Activated CD4-positive, alpha-beta T cell treated with anti-CD3 and anti-CD28 coated beads, Interleukin-2, Interleukin-4, amounts not matched to agents 100 ng/mL and 50 ng/mL, durations not matched to agents 16 hours and 8 hours (primary cell): Measurements from ENCODE around the gene XPO6.
"Not testable (repeated sequence)": the region's sequence is repeated elsewhere in the genome, so short reads cannot be mapped to it uniquely, and the experiment has no call there.

Source experiments
- DNase-seq: peaks from one replicate; pipeline ENCODE4 v3.0.0-alpha.2; 2020; ENCODE audit warnings: low spot score

Gene XPO6

GRCh38 chr16:28211758-28212531, at the start of gene XPO6:
Gene XPO6, minus strand, starts transcription at chr16:28211965. Its CDS starts 597 bp downstream, at chr16:28211368.
- peak; percentile 98 for DNase-seq

- no peak for DNase-seq
Observed at GRCh38 chr16:28260193-28260592, 48.4 kb upstream of the XPO6 start.

- DNase-seq = no peak
Observed at GRCh38 chr16:28259781-28260150, 48.0 kb upstream of the XPO6 start.

- no peak for DNase-seq
Observed at GRCh38 chr16:28259091-28259780, 47.5 kb upstream of the XPO6 start.

- DNase-seq = no peak
Observed at GRCh38 chr16:28258567-28258966, 46.8 kb upstream of the XPO6 start.

- DNase-seq = no peak
Observed at GRCh38 chr16:28257256-28257655, 45.5 kb upstream of the XPO6 start.

GRCh38 chr16:28255838-28256237, 44.1 kb upstream of the XPO6 start:
- no peak for DNase-seq

GRCh38 chr16:28254158-28254557, 42.4 kb upstream of the XPO6 start:
- no peak for DNase-seq

GRCh38 chr16:28250999-28251398, 39.2 kb upstream of the XPO6 start:
- DNase-seq = no peak

- DNase-seq = not testable (repeated sequence)
Observed at GRCh38 chr16:28249483-28249882, 37.7 kb upstream of the XPO6 start.

GRCh38 chr16:28241924-28242323, 30.2 kb upstream of the XPO6 start:
- DNase-seq = no peak

- DNase-seq = no peak
Observed at GRCh38 chr16:28237754-28238357, 26.1 kb upstream of the XPO6 start.

- no peak for DNase-seq
Observed at GRCh38 chr16:28231763-28232162, 20.0 kb upstream of the XPO6 start.

- not testable (repeated sequence) for DNase-seq
Observed at GRCh38 chr16:28223909-28224308, 12.1 kb upstream of the XPO6 start.

- not testable (repeated sequence) for DNase-seq
Observed at GRCh38 chr16:28219777-28220176, 8.0 kb upstream of the XPO6 start.

- DNase-seq = no peak
Observed at GRCh38 chr16:28219282-28219681, 7.5 kb upstream of the XPO6 start.

- DNase-seq = peak; percentile 64
Observed at GRCh38 chr16:28218109-28218508, 6.3 kb upstream of the XPO6 start.

GRCh38 chr16:28217326-28217725, 5.6 kb upstream of the XPO6 start:
- DNase-seq = no peak

GRCh38 chr16:28213396-28213795, 1.6 kb upstream of the XPO6 start:
- DNase-seq = no peak

- no peak for DNase-seq
Observed at GRCh38 chr16:28212532-28212873, 738 bp upstream of the XPO6 start.

- DNase-seq = peak; percentile 62
Observed at GRCh38 chr16:28210979-28211588, 681 bp downstream of the XPO6 start.

- DNase-seq = no peak
Observed at GRCh38 chr16:28210264-28210663, 1.5 kb downstream of the XPO6 start.

- no peak for DNase-seq
Observed at GRCh38 chr16:28208824-28209223, 2.9 kb downstream of the XPO6 start.
